Stimulated activated CD4-positive, alpha-beta T cell treated with anti-CD3 and anti-CD28 coated beads, Interleukin-15, amount 100 ng/mL, for 48 hours (primary cell): ENCODE measurements around the gene DUS2.

ENCODE experiments used
- DNase-seq, 2 donors: peaks; one replicate each; pipeline ENCODE4 v3.0.0-alpha.2; 2020; ENCODE audit warnings: low read depth in 2 of 2

Gene DUS2

GRCh38 chr16:68077866-68078700 lies 55.0 kb downstream of the DUS2 start:
- no peak for DNase-seq

- DNase-seq: no peak
These were observed 55.8 kb downstream of the DUS2 start for GRCh38 chr16:68078701-68079375.

- no peak for DNase-seq
These were observed 56.2 kb downstream of the DUS2 start for GRCh38 chr16:68079376-68079625.

GRCh38 chr16:68079626-68080344 lies 56.7 kb downstream of the DUS2 start:
- peak; percentile 56 to 70 for DNase-seq

GRCh38 chr16:68081861-68082628 lies 59.0 kb downstream of the DUS2 start:
- DNase-seq: no peak

GRCh38 chr16:68082629-68083238 lies 59.6 kb downstream of the DUS2 start:
- DNase-seq: no peak

- DNase-seq: no peak
These were observed 60.2 kb downstream of the DUS2 start for GRCh38 chr16:68083239-68083781.

- DNase-seq: no peak
These were observed 60.9 kb downstream of the DUS2 start for GRCh38 chr16:68083861-68084503.

- DNase-seq: peak; percentile 82 to 84
These were observed 61.6 kb downstream of the DUS2 start for GRCh38 chr16:68084504-68085258.

- DNase-seq: peak; percentile 98
These were observed 62.4 kb downstream of the DUS2 start, which contains the start of gene NFATC3 for GRCh38 chr16:68085259-68086071. TSS of gene NFATC3 (plus strand) at chr16:68085370. CDS start at chr16:68085682, 312 bp downstream.

- DNase-seq: no peak
These were observed 63.3 kb downstream of the DUS2 start for GRCh38 chr16:68086336-68086841.

GRCh38 chr16:68086860-68087268 lies 63.8 kb downstream of the DUS2 start:
- DNase-seq: no peak

GRCh38 chr16:68087688-68088087 lies 64.6 kb downstream of the DUS2 start:
- DNase-seq: no peak

GRCh38 chr16:68088130-68088972 lies 65.3 kb downstream of the DUS2 start:
- DNase-seq: no peak

- DNase-seq: no peak
These were observed 66.0 kb downstream of the DUS2 start for GRCh38 chr16:68089067-68089466.

- DNase-seq: no peak
These were observed 67.0 kb downstream of the DUS2 start for GRCh38 chr16:68090130-68090529.

- DNase-seq: no peak
These were observed 67.4 kb downstream of the DUS2 start for GRCh38 chr16:68090533-68090932.
